AG09309 (cell line): ENCODE measurements around the gene CHCHD3.
A peak's percentile ranks its signal among the peaks of the same experiment; 100 is the strongest.

Source experiments
- DNase-seq: peaks from one replicate; pipeline ENCODE4 v3.0.0-alpha.2; 2010; ENCODE audit warnings: low read depth
- H3K4me3 ChIP-seq: 2 replicates; pipeline ENCODE4 v1.5.1; 2011; ENCODE audit warnings: mild to moderate bottlenecking, low read depth, low read length, moderate library complexity; ENCODE audit not compliant: control insufficient read depth
- CTCF ChIP-seq: IDR thresholded peaks from 2 replicates; pipeline ENCODE4 v1.5.1; 2011; ENCODE audit warnings: mild to moderate bottlenecking, low read depth, low read length, inconsistent platforms; ENCODE audit not compliant: insufficient read depth, control insufficient read depth; ENCODE audit errors: missing control alignments

CHCHD3 gene

GRCh38 chr7:132789281-132789680 lies 292.6 kb downstream of the CHCHD3 start:
- no peak for TF ChIP-seq CTCF
- DNase-seq, result peak; percentile 37
- no peak overlapping the region for H3K4me3 ChIP-seq

GRCh38 chr7:132785870-132786269 lies 296.0 kb downstream of the CHCHD3 start:
- no peak overlapping the region for H3K4me3 ChIP-seq
- no peak for TF ChIP-seq CTCF
- no peak for DNase-seq

DNA sequence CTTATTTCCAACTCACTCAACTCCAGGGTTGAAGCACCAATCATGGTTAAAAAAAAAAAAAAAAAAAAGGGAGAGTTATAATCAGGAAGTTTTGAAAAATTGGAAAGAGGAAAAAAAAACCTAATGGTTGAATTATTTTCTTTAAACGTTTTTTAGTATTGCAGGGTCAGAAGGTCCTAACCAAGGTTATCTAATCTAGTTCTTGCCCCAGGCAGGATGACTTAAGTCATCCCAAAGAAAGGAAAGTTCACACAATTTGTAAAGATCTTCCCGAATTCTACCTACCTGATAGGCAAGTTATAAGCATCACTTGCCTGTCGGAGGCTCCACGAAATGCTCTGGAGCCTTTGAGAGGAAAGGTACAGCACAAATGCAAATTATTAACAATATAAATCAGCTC lies 297.5 kb downstream of the CHCHD3 start:
- H3K4me3 ChIP-seq, result no peak overlapping the region
- TF ChIP-seq CTCF, result no peak
- DNase-seq, result no peak

- no peak for TF ChIP-seq CTCF
- DNase-seq, result peak; percentile 55
- no peak overlapping the region for H3K4me3 ChIP-seq
These were observed 298.1 kb downstream of the CHCHD3 start for GRCh38 chr7:132783824-132784223.

DNA sequence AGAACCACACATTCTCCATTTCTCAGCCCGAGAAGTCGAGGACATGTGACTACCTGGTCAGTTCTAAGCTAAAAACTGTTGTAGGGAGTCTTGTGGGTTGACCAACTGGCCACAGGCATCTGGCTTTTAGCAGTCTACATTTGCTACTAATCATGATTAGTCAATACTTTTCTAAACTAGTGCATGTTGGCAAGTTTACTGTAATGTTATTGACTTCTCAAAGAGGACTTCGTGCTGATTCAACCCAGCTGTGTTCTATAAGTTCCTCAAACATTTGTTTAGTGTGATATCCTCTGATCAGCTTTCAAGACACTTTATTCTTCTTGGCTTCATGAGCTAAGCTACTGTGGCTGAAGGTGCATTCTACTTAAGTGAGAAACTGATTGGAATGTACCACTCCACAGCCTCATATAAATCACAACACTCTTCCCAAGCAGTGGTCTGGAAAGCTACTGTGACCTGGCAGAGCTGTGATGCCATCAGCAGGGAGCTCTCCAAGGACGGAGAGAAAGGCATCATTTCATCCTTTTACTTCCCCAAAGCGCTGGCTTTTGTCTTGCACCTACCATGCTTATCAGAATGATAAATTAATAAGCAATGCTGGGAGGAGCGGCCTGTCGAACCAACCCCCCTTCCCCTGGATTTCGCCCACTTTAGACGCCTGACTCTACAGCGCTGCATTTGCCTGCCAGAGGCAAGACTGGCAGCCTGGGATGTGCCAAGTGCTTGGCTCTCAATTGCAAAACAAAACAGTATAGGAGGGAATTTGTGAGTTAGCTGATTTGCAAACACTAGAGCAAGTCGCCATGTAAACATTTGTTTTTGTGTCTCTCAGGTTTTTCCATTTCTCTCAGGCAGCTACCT lies 298.9 kb downstream of the CHCHD3 start:
- peak; percentile 95 for DNase-seq
- H3K4me3 ChIP-seq, result no peak overlapping the region
- no peak for TF ChIP-seq CTCF

GRCh38 chr7:132780822-132781221 lies 301.1 kb downstream of the CHCHD3 start:
- no peak for DNase-seq
- H3K4me3 ChIP-seq, result no peak overlapping the region
- no peak for TF ChIP-seq CTCF
